Gastroesophageal sphincter (tissue), 3 donors: ENCODE data around the gene MUC5B.

Source experiments
- POLR2AphosphoS5 ChIP-seq: sonication (generic); formaldehyde crosslinking; IDR thresholded peaks from one replicate; pipeline ENCODE4 v1.6.1; 2017; ENCODE audit warnings: antibody characterized with exemption
- TF ChIP-seq, protein P1 (sequence below), 4 experiments: fragments of 200-600 bp in 2 of 4; fragments of 450-650 bp in 2 of 4; sonication (generic) in 1 of 4; IDR thresholded peaks; one replicate each; pipeline ENCODE4 v1.5.1; 2017 to 2019; ENCODE audit warnings: antibody characterized with exemption in 4 of 4, mild to moderate bottlenecking in 2 of 4, moderate library complexity in 2 of 4

DNA sequence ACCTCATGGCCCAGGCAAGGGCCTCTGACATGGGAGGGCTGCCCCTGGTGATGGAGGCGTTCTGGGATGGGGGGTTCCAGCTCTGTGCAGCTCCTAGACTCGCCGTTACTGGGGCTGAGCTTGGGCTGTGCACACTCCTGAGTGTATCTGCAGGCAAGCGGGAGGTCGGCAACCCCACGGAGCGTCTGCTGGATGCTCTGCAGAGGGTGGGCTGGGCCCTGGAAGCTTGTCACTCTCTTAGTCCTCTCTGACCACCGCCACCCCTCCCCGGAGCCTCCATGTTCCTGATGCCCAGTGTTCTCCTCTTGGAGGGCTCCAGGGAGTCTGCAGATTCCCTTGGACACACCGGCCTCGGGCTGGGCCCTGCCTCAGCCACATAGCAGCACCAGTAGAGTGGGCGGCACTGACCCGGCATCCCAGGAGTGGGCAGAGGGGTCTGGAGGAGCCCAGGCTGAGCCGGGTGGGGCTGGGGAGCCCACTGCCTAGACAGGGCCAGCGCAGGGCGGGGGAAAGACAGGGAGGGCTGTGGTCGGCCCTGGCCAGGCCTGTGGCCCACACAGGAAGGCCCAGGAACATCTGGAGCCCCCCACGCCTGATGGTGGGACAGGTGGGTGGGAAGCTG is 20.6 kb upstream of the MUC5B start:
- TF ChIP-seq, protein P1, sequence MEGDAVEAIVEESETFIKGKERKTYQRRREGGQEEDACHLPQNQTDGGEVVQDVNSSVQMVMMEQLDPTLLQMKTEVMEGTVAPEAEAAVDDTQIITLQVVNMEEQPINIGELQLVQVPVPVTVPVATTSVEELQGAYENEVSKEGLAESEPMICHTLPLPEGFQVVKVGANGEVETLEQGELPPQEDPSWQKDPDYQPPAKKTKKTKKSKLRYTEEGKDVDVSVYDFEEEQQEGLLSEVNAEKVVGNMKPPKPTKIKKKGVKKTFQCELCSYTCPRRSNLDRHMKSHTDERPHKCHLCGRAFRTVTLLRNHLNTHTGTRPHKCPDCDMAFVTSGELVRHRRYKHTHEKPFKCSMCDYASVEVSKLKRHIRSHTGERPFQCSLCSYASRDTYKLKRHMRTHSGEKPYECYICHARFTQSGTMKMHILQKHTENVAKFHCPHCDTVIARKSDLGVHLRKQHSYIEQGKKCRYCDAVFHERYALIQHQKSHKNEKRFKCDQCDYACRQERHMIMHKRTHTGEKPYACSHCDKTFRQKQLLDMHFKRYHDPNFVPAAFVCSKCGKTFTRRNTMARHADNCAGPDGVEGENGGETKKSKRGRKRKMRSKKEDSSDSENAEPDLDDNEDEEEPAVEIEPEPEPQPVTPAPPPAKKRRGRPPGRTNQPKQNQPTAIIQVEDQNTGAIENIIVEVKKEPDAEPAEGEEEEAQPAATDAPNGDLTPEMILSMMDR (IDR thresholded peaks at IDR 0.05): no peak
- TF ChIP-seq POLR2AphosphoS5: no peak
